Measurements from ENCODE around the gene RAP1GAP2. TPM values are rescaled to one million over a fixed set of nuclear protein-coding genes. Genes with fewer than 3 reads are reported as not detected.

RAP1GAP2 gene
- total and polyA plus RNA-seq, 2 of the 8 experiments (the other 6 are each of a cell fraction or from before 2014, with no cell fraction given), result 24.0 to 63.8 TPM

DNA sequence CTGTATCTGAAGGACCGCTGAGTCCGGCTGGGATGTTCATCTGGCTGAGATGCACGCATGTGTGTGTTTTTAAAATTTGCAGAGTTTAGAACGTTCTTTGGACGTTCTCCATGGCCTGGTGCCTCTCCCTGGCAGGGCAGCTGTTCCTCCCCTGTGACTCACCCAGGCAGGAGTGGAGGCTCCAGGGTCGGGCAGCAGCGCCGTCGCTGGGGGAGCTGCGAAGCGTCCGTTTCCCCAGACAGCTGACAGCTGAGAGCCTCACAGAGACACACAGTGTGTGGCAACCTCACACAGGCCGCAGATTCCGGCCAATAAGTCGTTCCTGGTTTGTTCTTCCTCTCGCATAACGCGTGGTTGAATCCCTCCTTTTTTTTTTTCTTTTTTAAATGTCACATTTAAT is 186.6 kb downstream of the RAP1GAP2 start:
- no peak overlapping the region for H3K18ac ChIP-seq (ENCODE audit: extremely low read depth, low read length)
- H4K91ac ChIP-seq (replicated peaks; ENCODE audit: insufficient read length, low read length), result no peak overlapping the region
- WGBS, 2 experiments (ENCODE audit: extremely low coverage in 1 of 2, insufficient coverage in 1 of 2, insufficient read length in 1 of 2, insufficient replicate concordance in 2 of 2, low coverage in 1 of 2, low lambda C conversion rate in 2 of 2, missing lambda C conversion rate in 1 of 2), result 95% methylated on average over 18 of the region's 18 CpGs; no CpG with 5 or more reads in 1 of the 2 experiments
- ChIA-PET CTCF (ENCODE audit: partially characterized antibody) (interaction anchor here (0.6 to 2.1 kb wide), 4 partner anchors 9 to 134 kb away, joined by 3 to 6 read pairs (median 4); no protein-coding TSS in a partner anchor), POLR2A (ENCODE audit: partially characterized antibody) (no interaction called here)
- H3K14ac ChIP-seq (ENCODE audit: insufficient read length), result no peak overlapping the region
- no peak overlapping the region for H3K4me3 ChIP-seq (ENCODE audit: extremely low read depth in 1 of 4, insufficient read depth in 2 of 4, low read depth in 3 of 4, low read length in 4 of 4)
- H2BK15ac ChIP-seq (ENCODE audit: low read length), result no peak overlapping the region
- H2BK20ac ChIP-seq (ENCODE audit: low read length), result no peak overlapping the region
- no peak overlapping the region for H3K27ac ChIP-seq (ENCODE audit: low read depth, low read length)
- H2AFZ ChIP-seq (ENCODE audit: low read length), result no peak overlapping the region
- no peak overlapping the region for H2BK120ac ChIP-seq (replicated peaks; ENCODE audit: low read depth, low read length)
- no peaks in the 10 kb centered on the region for H3K9me3 ChIP-seq (ENCODE audit: insufficient read depth in 2 of 2, low read depth in 1 of 2, low read length in 1 of 2)
- H3K56ac ChIP-seq (replicated peaks; ENCODE audit: insufficient read length, low read depth, low read length), result no peak overlapping the region
- H3K36me3 ChIP-seq (ENCODE audit: control insufficient read depth in 2 of 4, insufficient read depth in 4 of 4, low read length in 3 of 4), result peaks cover 5 to 39% (median 19%) of the 10 kb centered on the region in 4 experiments; a peak in 6 of 8 replicates
- DNase-seq (ENCODE audit: low read depth in 1 of 2, low spot score in 2 of 2) (no peak), FAIRE-seq (no peak)
- H2BK12ac ChIP-seq (ENCODE audit: low read depth, low read length), result no peak overlapping the region
- no peak overlapping the region for H3K23ac ChIP-seq (ENCODE audit: insufficient read length)
- H4K8ac ChIP-seq (ENCODE audit: extremely low read depth, insufficient read depth, low read length), result no peak overlapping the region
- peaks cover 0 to 1% of the 10 kb centered on the region in 2 experiments for H4K20me1 ChIP-seq (replicated peaks in 1 of 2; ENCODE audit: control insufficient read depth in 1 of 2, insufficient read depth in 2 of 2, low read length in 2 of 2)
- H3K79me1 ChIP-seq (ENCODE audit: low read depth, low read length), result no peaks in the 10 kb centered on the region
- H2AK5ac ChIP-seq (ENCODE audit: low read depth, low read length), result no peak overlapping the region
- H3K4me1 ChIP-seq (replicated peaks in 1 of 4; ENCODE audit: control insufficient read depth in 3 of 4, insufficient read depth in 4 of 4, low read length in 3 of 4), result no peaks in the 10 kb centered on the region
- H3K9ac ChIP-seq (replicated peaks in 1 of 4; ENCODE audit: extremely low read depth in 1 of 4, low read depth in 3 of 4, low read length in 3 of 4), result no peak overlapping the region
- H4K5ac ChIP-seq (ENCODE audit: insufficient read length, low read depth, low read length), result no peak overlapping the region
- no peaks in the 10 kb centered on the region for H3K79me2 ChIP-seq (ENCODE audit: control insufficient read depth in 1 of 2, insufficient read depth in 2 of 2, low read length in 2 of 2)
- H2BK5ac ChIP-seq (ENCODE audit: low read depth, low read length), result no peak overlapping the region
- no peak overlapping the region for H3K4ac ChIP-seq (replicated peaks; ENCODE audit: insufficient read length, low read depth, low read length)
- H3K23me2 ChIP-seq (ENCODE audit: low read depth, low read length), result no peaks in the 10 kb centered on the region
- TF ChIP-seq GTF2F1 (IDR thresholded peaks at IDR 0.05; ENCODE audit: borderline replicate concordance, low read depth, low read length) (no peak), SP1 (IDR thresholded peaks at IDR 0.05; ENCODE audit: low read depth, low read length) (no peak), SP2 (IDR thresholded peaks at IDR 0.05; ENCODE audit: low read length) (no peak), ZNF274 (IDR thresholded peaks at IDR 0.05; ENCODE audit: borderline replicate concordance, extremely low read depth, low read length) (no peak), POLR2AphosphoS5 (IDR thresholded peaks at IDR 0.05; ENCODE audit: low read depth, low read length) (no peak), CHD1 (IDR thresholded peaks at IDR 0.05; ENCODE audit: low read depth, low read length) (no peak), POLR2A (IDR thresholded peaks at IDR 0.05; ENCODE audit: control extremely low read depth in 1 of 2, low read depth in 2 of 2, low read length in 2 of 2) (no peak)
- TF ChIP-seq, protein P1, sequence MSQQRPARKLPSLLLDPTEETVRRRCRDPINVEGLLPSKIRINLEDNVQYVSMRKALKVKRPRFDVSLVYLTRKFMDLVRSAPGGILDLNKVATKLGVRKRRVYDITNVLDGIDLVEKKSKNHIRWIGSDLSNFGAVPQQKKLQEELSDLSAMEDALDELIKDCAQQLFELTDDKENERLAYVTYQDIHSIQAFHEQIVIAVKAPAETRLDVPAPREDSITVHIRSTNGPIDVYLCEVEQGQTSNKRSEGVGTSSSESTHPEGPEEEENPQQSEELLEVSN (IDR thresholded peaks at IDR 0.05), result no peak
- TF ChIP-seq, protein P2, sequence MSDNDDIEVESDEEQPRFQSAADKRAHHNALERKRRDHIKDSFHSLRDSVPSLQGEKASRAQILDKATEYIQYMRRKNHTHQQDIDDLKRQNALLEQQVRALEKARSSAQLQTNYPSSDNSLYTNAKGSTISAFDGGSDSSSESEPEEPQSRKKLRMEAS (IDR thresholded peaks at IDR 0.05), result no peak
- H3K27me3 ChIP-seq (replicated peaks in 1 of 4; ENCODE audit: control insufficient read depth in 3 of 4, extremely low read depth in 1 of 4, insufficient read depth in 3 of 4, low read length in 3 of 4), result no peaks in the 10 kb centered on the region; a peak in 1 of 7 replicates
- H3K4me2 ChIP-seq (ENCODE audit: insufficient read depth in 1 of 2, low read depth in 2 of 2, low read length in 2 of 2), result no peak overlapping the region
